Activated naive CD4-positive, alpha-beta T cell treated with anti-CD3 and anti-CD28 coated beads, Interleukin-2, amount 50 U/mL, for 24 hours (primary cell): ENCODE data around the gene ARHGEF11.

Experiments used
- H3K27ac Mint-ChIP-seq: one replicate; pipeline ENCODE4 v1.8.0; 2021; ENCODE audit warnings: mild to moderate bottlenecking, mixed read lengths
- H3K27me3 Mint-ChIP-seq: one replicate; pipeline ENCODE4 v1.8.0; 2021; ENCODE audit warnings: mixed read lengths
- H3K36me3 Mint-ChIP-seq: one replicate; pipeline ENCODE4 v1.8.0; 2021; ENCODE audit warnings: mixed read lengths
- H3K4me1 Mint-ChIP-seq: one replicate; pipeline ENCODE4 v1.8.0; 2021; ENCODE audit warnings: mixed read lengths
- H3K4me3 Mint-ChIP-seq: one replicate; pipeline ENCODE4 v1.8.0; 2021; ENCODE audit warnings: mild to moderate bottlenecking, mixed read lengths
- H3K9me3 Mint-ChIP-seq: one replicate; pipeline ENCODE4 v1.8.0; 2021; ENCODE audit warnings: mixed read lengths

ARHGEF11 gene

DNA sequence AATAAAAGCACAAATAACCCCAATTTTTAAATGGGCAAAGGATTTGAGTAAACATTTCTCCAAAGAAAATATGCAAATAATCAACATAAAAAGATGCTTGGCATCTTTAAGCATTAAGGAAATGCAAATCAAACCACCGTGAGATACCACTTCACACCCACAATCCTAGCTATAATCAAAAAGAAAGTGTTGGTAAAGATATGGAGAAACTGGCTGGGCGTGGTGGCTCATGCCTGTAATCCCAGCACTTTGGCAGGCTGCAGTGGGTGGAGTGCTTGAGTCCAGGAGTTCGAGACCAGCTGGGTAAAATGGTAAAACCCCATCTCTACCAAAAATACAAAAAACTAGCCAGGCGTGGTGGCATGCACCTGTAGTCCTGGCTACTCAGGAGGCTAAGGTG, 16.9 kb downstream of the ARHGEF11 start:
- peaks cover 12% of the 10 kb centered on the region for H3K27me3 Mint-ChIP-seq
- H3K9me3 Mint-ChIP-seq, result no peaks in the 10 kb centered on the region
- no peak overlapping the region for H3K4me3 Mint-ChIP-seq
- H3K36me3 Mint-ChIP-seq, result no peaks in the 10 kb centered on the region
- H3K4me1 Mint-ChIP-seq, result no peaks in the 10 kb centered on the region
- no peak overlapping the region for H3K27ac Mint-ChIP-seq

DNA sequence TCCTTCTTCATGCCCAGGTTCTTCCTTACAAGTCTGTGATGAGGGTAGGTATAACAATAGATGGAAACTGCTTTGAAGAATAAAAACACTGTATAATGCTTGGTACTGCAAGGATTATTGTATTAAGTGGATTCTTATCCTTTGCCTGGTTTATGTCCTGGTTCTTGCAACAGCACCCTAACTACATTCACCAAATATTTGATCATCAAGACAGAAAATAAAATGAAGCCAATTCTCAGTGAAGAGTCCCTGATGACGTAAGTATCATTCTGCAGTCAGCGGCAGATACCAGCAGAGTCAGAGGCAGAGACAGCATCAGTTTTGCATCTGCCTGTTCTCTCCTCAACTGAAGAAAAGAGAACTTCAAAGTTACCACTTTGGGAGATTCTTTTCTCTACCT, 19.7 kb downstream of the ARHGEF11 start:
- H3K9me3 Mint-ChIP-seq, result peaks cover 6% of the 10 kb centered on the region
- H3K27me3 Mint-ChIP-seq, result peaks cover 9% of the 10 kb centered on the region
- peaks cover 3% of the 10 kb centered on the region for H3K36me3 Mint-ChIP-seq
- H3K4me3 Mint-ChIP-seq, result no peak overlapping the region
- H3K4me1 Mint-ChIP-seq, result no peaks in the 10 kb centered on the region
- H3K27ac Mint-ChIP-seq, result no peak overlapping the region

DNA sequence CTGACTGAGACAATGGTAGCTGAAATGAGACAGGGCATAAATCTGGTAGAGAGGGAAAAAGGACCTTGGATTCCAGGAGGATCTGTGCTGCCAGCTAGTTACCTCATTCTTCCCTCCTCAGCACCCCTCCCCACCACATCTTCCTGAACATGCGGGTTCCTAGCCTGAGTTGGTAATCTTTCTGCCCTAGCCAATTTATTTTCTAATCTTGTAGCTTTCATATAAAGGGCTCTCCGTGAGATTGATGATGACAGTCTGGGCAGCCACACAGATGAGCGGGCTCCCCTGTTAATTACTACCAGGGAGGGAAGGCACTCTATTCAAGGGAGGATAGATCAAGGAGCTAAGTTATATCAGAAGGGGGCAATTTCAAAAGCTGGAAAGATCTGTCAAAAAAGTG, 20.2 kb downstream of the ARHGEF11 start:
- Mint-ChIP-seq H3K9me3 (peaks cover 6% of the 10 kb centered on the region), H3K4me1 (no peaks in the 10 kb centered on the region), H3K36me3 (peaks cover 3% of the 10 kb centered on the region), H3K4me3 (no peak overlapping the region), H3K27ac (no peak overlapping the region), H3K27me3 (peaks cover 11% of the 10 kb centered on the region)

DNA sequence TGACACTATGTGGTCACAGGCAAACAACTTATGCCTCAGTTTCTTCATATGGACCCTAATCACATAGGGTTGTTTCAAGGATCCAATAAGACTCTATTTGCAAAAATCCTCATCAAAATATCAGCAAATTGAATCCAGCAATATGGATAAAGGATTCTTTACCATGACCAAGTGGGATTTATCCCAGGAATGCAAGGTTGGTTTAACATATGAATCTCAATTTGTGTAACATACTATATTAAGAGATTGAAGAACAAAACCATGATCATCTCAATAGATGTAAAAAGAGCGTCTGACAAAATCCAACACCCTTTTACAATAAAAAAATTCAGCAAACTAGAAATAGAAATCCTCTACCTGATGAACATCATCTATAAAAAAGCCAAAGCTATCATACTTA, 23.9 kb downstream of the ARHGEF11 start:
- H3K27me3 Mint-ChIP-seq, result peaks cover 17% of the 10 kb centered on the region
- H3K9me3 Mint-ChIP-seq, result peaks cover 16% of the 10 kb centered on the region
- H3K4me1 Mint-ChIP-seq, result no peaks in the 10 kb centered on the region
- no peak overlapping the region for H3K4me3 Mint-ChIP-seq
- H3K27ac Mint-ChIP-seq, result no peak overlapping the region
- H3K36me3 Mint-ChIP-seq, result peaks cover 3% of the 10 kb centered on the region

DNA sequence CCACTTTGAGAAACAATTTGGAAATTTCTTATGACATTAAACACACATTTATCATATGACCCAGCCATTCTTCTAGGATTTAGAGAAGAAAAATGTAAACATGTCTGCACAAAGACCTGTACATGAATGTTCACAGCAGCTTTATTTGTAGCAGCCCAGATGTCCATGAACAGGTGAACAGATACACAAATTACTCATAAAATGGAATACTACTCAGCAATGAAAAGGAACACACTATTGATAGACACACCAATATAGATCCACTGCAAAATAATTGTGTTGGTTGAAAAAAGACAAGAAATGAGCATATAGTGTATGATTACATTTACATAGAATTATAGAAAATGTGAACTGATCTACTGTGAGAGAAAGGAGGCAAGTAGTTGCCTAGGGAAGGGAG, 26.1 kb downstream of the ARHGEF11 start:
- Mint-ChIP-seq H3K36me3 (peaks cover 3% of the 10 kb centered on the region), H3K27me3 (peaks cover 19% of the 10 kb centered on the region), H3K4me1 (no peaks in the 10 kb centered on the region), H3K27ac (no peak overlapping the region), H3K9me3 (peaks cover 16% of the 10 kb centered on the region), H3K4me3 (no peak overlapping the region)

DNA sequence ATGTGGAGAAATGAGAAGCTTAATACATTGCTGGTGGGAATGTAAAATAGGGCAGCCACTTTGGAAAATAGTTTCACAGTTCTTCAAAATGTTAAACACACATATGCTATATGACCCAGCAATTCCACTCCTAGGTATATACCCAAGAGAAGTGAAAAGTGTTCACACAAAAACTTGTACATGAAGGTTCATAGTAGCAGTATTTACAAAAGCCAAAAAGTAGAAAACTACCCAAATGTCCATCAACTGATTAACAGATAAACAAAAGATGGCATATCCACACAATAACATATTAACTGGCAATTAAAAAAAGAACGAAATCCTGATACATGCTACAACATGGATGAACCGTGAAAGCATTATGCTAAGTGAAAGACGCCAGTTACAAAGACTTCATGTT, 33.7 kb downstream of the ARHGEF11 start:
- peaks cover 18% of the 10 kb centered on the region for H3K27me3 Mint-ChIP-seq
- H3K4me3 Mint-ChIP-seq, result no peak overlapping the region
- H3K27ac Mint-ChIP-seq, result no peak overlapping the region

DNA sequence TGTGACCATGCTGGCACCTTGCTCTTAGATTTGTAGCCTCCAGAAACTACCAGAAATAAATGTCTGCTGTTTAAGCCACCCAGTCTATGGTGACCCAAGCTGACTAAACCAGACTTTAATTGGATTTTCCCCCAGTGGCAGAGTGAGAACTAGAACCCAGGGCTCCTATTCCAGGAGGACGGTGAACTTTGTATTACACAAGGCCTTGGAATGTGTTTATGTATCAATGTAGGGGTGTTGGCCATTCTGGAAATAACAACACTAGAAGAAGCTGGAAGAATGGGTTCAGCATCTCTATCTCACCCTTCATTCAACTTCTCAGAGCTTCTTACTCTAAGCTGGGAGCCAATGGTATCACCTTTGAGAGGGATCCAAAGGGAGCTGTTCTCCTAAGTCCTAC, 37.0 kb downstream of the ARHGEF11 start:
- no peaks in the 10 kb centered on the region for H3K9me3 Mint-ChIP-seq
- no peaks in the 10 kb centered on the region for H3K4me1 Mint-ChIP-seq
- no peak overlapping the region for H3K27ac Mint-ChIP-seq
- H3K4me3 Mint-ChIP-seq, result no peak overlapping the region
- H3K36me3 Mint-ChIP-seq, result no peaks in the 10 kb centered on the region
- H3K27me3 Mint-ChIP-seq, result peaks cover 17% of the 10 kb centered on the region

More for the DNA sequence above, 33.7 kb downstream of the ARHGEF11 start:
- no peaks in the 10 kb centered on the region for H3K4me1 Mint-ChIP-seq
- no peaks in the 10 kb centered on the region for H3K9me3 Mint-ChIP-seq
- H3K36me3 Mint-ChIP-seq, result no peaks in the 10 kb centered on the region

DNA sequence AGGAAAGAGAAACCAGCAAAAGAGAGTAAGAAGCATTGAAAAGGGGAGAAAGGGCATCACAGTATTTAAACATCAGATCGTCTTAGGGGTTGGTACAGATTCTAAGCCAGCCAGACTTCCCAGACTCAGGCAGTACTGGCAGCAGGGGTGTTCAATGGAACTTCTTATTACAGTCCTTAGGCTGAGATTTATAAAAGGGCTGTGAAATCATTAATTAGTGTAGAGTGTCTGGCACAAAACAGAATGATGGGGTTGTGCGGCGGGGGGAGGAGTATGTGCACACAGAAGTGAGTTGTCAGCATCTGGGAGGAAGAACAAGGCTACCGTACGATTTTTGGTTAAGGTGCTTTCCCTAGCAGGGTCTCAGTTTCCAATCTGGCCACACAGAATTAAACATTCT, 38.2 kb downstream of the ARHGEF11 start:
- Mint-ChIP-seq H3K27ac (no peak overlapping the region), H3K9me3 (no peaks in the 10 kb centered on the region), H3K4me3 (no peak overlapping the region), H3K36me3 (no peaks in the 10 kb centered on the region), H3K4me1 (no peaks in the 10 kb centered on the region), H3K27me3 (peaks cover 17% of the 10 kb centered on the region)

DNA sequence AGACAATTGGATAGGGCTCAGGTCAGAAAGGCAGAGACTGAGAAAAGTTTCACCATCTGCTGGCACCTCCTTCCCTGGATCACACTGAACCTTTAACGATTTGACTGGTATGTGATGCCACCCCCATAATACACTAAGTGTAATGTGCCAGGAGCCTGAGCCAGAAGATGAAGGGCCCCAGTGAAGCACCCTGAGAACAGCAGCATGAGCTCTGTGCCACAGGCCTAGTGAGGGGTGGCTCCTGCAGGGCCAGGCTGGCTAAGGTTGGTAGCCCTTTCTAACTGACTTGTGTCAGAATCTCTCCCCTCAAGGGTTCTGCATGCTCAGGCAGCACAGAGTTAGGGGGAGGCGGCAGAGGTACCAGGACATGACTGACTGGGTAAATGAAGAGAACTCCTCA, 38.9 kb downstream of the ARHGEF11 start:
- Mint-ChIP-seq H3K27ac (no peak overlapping the region), H3K4me3 (no peak overlapping the region), H3K9me3 (no peaks in the 10 kb centered on the region), H3K27me3 (peaks cover 15% of the 10 kb centered on the region), H3K4me1 (no peaks in the 10 kb centered on the region), H3K36me3 (no peaks in the 10 kb centered on the region)

DNA sequence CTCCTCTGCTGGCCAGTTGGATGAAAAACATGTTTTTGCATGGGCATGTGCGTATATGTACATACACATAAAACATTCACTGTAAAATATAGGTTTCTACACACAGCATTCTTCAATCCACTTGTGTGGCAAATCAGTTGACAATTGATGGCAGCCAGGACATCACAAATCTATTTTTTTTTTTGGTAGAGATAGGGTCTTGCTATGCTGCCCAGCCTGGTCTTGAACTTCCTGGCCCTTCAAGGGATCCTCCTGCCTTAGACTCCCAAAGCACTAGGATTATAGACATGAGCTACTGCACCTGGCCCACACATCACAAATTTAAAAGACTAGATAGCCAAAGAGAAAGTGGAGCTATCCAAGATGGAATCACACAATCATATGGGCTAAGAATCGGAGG, 39.6 kb downstream of the ARHGEF11 start:
- H3K9me3 Mint-ChIP-seq, result no peaks in the 10 kb centered on the region
- H3K4me3 Mint-ChIP-seq, result no peak overlapping the region
- peaks cover 10% of the 10 kb centered on the region for H3K27me3 Mint-ChIP-seq
- H3K36me3 Mint-ChIP-seq, result no peaks in the 10 kb centered on the region
- no peak overlapping the region for H3K27ac Mint-ChIP-seq
- no peaks in the 10 kb centered on the region for H3K4me1 Mint-ChIP-seq

DNA sequence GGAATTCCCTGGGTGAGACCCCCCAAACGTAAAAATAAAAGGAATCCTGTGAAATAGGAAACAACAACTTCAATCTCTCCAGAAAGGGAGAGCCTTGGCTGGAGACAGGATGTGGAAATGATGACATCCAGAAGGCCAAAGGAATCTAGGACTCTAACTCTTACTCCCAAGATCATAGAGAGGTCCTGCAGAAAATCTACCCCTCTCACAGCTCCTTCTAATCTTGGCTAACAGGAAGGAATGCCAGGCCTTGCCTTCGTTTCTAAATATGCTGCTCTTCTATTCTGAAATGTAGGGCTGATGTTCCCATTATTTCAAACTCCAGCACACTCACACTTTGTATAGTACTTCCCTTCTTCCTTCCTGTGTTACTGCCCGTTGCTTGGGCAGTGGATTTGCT, 40.7 kb downstream of the ARHGEF11 start:
- no peaks in the 10 kb centered on the region for H3K9me3 Mint-ChIP-seq
- no peaks in the 10 kb centered on the region for H3K4me1 Mint-ChIP-seq
- no peak overlapping the region for H3K4me3 Mint-ChIP-seq
- H3K36me3 Mint-ChIP-seq, result no peaks in the 10 kb centered on the region
- peaks cover 9% of the 10 kb centered on the region for H3K27me3 Mint-ChIP-seq
- no peak overlapping the region for H3K27ac Mint-ChIP-seq

DNA sequence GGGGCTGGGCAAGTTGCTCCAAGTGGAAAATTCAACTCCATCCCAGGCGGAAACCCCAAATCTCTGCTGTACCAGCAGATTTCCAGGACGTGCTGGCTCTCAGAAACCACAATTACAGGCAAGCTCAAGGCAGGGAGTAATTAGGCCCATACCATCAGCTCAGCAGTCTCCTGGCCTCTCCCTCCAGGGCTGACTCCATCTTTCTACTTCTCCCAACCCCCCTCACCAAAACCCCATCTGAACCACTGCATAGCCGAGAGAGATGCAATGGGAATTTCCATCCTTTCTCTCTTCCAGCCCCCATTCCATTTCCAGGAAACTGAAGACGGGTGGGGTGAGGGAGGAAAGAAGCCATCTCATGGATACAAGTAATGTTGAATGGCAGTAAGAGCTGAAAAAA, 41.2 kb downstream of the ARHGEF11 start:
- Mint-ChIP-seq H3K27me3 (peaks cover 5% of the 10 kb centered on the region), H3K36me3 (no peaks in the 10 kb centered on the region), H3K4me3 (no peak overlapping the region), H3K4me1 (no peaks in the 10 kb centered on the region), H3K27ac (no peak overlapping the region), H3K9me3 (no peaks in the 10 kb centered on the region)

DNA sequence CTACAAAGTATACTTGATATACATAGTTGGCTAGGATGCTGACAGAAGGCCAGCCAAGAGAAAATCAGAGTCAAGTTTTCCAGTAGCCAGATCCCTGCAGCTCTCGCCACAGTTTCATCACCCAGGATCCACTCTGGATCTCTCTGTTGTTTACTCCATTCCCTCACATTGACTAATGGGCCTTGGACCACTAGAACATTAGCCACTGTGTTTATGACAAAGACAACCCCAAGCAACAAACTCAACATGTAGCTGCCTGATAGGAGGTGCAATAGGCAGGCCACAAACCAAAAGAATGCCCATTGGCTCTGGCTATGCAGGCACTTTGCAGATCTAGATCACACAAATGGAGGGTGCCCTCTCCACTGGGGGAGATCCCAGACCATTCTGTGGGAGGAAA, 44.2 kb downstream of the ARHGEF11 start:
- H3K27ac Mint-ChIP-seq, result no peak overlapping the region
- peaks cover 3% of the 10 kb centered on the region for H3K27me3 Mint-ChIP-seq
- no peaks in the 10 kb centered on the region for H3K4me1 Mint-ChIP-seq
- H3K9me3 Mint-ChIP-seq, result no peaks in the 10 kb centered on the region
- H3K36me3 Mint-ChIP-seq, result no peaks in the 10 kb centered on the region
- no peak overlapping the region for H3K4me3 Mint-ChIP-seq

DNA sequence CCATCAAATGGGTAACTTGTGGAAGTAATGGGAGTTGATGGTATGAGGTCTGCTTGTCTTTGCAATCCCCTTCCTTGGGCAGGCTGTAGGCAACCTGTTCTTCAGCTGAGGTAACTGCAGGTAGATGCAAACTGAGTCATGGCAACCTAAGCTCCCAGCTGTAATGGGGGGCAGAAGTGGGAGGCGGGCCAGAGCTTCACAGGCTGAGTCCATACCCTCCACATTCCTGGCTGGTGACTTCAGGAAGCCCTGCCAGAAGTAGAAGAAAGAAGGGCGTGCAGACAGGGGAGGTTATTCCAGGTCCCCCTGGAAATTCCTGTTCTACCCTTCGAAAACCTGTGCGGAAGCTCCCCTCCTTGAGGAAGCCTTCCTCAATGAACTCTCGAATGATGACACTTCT, 44.9 kb downstream of the ARHGEF11 start:
- no peaks in the 10 kb centered on the region for H3K9me3 Mint-ChIP-seq
- no peak overlapping the region for H3K27ac Mint-ChIP-seq
- H3K27me3 Mint-ChIP-seq, result peaks cover 6% of the 10 kb centered on the region
- H3K36me3 Mint-ChIP-seq, result no peaks in the 10 kb centered on the region
- no peak overlapping the region for H3K4me3 Mint-ChIP-seq
- no peaks in the 10 kb centered on the region for H3K4me1 Mint-ChIP-seq

DNA sequence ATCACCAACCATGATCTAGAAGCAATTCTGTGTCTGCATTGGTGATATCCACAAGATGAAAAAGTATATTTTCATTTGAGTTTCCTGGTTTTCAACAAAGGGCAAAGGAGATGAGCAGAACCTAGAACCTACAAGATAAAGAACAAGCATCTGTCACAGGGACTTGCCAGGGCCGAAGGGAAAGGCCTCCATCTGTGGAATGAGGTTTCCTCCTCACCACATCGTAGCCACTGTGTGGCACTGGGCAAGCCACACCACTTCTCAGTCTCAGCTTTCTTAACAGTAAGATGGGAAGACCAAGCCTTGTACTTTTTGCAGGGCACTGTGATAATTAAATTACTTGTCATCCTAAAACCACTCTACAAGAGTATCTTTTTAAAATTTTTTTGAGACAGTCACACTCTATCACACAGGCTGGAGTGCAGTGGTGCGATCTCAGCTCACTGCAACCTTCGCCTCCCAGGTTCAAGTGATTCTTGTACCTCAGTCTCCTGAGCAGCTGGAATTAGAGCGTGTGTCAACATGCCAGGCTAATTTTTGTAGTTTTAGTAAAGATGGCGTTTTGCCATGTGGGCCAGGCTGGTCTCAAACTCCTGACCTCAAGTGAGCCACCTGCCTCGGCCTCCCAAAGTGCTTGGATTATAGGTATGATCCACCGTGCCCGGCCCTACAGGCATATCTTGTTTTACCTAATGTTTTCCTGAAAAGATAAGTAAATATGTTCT, 45.8 kb downstream of the ARHGEF11 start:
- Mint-ChIP-seq H3K9me3 (no peaks in the 10 kb centered on the region), H3K27me3 (peaks cover 6% of the 10 kb centered on the region), H3K36me3 (no peaks in the 10 kb centered on the region), H3K27ac (no peak overlapping the region), H3K4me3 (no peak overlapping the region), H3K4me1 (no peaks in the 10 kb centered on the region)

DNA sequence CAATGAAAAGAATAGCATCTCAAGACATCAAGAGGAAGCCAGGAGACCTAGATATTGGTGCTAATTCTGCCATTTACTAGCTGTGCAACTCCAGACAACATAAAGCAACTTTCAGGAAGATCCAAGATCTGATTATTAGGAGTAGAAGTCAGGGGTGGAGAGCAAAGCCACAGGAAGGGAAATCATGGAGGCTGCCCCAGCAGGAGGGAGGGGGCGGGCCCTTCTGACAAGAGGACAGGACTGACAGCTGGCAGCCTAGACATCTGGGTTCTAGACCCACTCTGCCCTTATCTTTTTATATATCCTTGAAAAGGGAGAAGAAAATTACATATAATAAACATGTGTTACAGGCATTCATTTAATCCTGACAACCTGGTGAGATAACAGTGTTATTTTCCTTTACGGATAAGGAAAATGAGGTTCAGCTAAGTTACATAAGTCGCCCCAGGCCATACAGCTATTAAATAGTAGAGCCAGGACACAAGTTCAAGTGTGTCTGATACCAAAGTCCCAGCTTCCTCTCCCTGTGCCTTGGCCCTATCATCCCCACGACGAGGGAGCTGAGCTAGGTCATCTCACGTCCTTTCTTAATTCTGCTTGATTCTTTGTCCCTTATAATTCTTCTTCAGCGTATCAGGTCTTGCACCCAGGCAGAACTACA, 46.6 kb downstream of the ARHGEF11 start:
- Mint-ChIP-seq H3K36me3 (no peaks in the 10 kb centered on the region), H3K4me1 (no peaks in the 10 kb centered on the region), H3K4me3 (no peak overlapping the region), H3K27ac (no peak overlapping the region), H3K27me3 (peaks cover 6% of the 10 kb centered on the region), H3K9me3 (no peaks in the 10 kb centered on the region)

DNA sequence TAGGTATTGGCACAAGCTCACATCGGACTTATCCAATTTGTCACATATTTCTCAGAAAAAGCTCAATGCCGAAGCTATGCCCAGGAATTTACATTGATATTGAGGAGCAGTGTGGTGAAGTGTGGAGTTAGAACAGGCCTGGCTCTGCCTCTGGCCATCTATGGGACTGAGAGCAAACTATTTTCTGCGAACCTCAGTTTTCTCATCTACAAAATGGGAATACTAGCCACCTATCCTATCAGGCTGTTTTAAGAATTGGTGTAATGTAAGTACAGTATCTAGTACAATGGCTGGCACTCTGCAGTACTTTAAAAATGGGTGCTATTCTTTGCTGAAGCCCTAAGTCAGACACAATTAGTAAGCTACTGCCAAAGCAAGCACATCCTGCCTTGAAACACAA, 47.2 kb downstream of the ARHGEF11 start:
- H3K4me3 Mint-ChIP-seq, result no peak overlapping the region
- no peaks in the 10 kb centered on the region for H3K36me3 Mint-ChIP-seq
- no peak overlapping the region for H3K27ac Mint-ChIP-seq
- H3K27me3 Mint-ChIP-seq, result peaks cover 6% of the 10 kb centered on the region
- H3K9me3 Mint-ChIP-seq, result no peaks in the 10 kb centered on the region
- H3K4me1 Mint-ChIP-seq, result no peaks in the 10 kb centered on the region
